Measurements from ENCODE around the gene SMARCAL1.

Gene SMARCAL1

DNA sequence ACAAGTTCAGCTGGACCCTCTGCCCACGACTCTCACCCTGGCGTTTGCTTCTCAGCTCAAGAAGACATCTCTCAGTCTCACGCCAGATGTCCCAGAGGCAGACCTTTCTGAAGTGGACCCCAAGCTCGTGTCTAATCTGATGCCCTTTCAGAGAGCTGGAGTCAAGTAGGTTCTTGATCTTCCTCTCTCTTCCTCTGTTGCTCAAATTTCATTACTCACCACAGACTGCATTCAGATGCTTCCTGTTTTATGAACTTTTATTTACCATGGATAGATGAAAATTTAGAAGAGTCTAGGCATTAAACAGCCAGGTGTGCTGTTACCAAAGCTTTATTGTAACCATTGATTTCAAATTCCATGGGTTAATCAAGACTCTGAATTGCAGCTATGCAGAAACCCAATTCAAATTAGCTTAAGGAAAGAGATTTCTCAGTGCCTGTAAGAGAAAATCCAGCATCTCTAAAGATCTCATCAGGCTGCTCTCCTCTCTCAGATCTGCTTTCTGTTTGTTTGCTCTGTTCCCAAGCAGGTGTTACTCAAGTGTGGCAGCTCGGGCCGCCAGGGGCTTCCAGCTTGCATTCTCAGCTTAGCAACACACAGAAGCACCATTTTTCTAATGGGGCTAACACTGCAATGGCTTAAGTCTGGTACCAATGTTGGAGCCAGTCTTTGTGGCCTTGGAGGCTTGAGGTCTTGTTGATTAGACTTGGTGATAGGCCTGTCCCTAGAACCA lies 16.5 kb downstream of the SMARCAL1 start:
- no peak for DNase-seq (ENCODE audit: low spot score)

- no peak for DNase-seq (ENCODE audit: low spot score)
Measured at GRCh38 chr2:216429428-216429827, 17.1 kb downstream of the SMARCAL1 start.

- no peak for DNase-seq (ENCODE audit: low spot score)
Measured at GRCh38 chr2:216430811-216431530, 18.7 kb downstream of the SMARCAL1 start.

- DNase-seq (ENCODE audit: low spot score): peak; percentile 70
Measured at GRCh38 chr2:216431531-216431856, 19.2 kb downstream of the SMARCAL1 start.

DNA sequence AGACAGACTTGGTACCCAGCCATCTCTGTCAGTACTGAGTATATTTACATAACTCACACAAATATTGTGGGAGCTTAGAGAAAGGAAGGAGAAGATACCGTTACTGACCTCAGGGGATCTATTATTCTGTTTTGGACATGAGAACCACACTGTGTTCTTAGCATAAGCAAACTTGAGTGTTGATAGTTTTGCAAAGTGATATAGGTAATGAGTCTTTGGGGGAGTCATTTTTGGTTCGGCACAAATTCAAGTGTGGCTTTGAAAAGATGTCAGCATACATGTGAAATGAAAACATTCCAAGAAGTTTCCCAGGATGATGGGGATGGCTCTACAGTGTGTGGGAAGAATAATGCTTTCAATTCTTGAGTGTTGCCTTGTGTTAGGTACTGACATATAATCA lies 24.1 kb downstream of the SMARCAL1 start:
- DNase-seq (ENCODE audit: low spot score): no peak

GRCh38 chr2:216441308-216442010 lies 29.2 kb downstream of the SMARCAL1 start:
- DNase-seq (ENCODE audit: low spot score): no peak

GRCh38 chr2:216445501-216445900 lies 33.2 kb downstream of the SMARCAL1 start:
- no peak for DNase-seq (ENCODE audit: low spot score)

GRCh38 chr2:216446343-216446742 lies 34.1 kb downstream of the SMARCAL1 start:
- no peak for DNase-seq (ENCODE audit: low spot score)

- no peak for DNase-seq (ENCODE audit: low spot score)
Measured at GRCh38 chr2:216447293-216447692, 35.0 kb downstream of the SMARCAL1 start.

- DNase-seq (ENCODE audit: low spot score): no peak
Measured at GRCh38 chr2:216448829-216449228, 36.5 kb downstream of the SMARCAL1 start.

GRCh38 chr2:216450346-216450745 lies 38.1 kb downstream of the SMARCAL1 start:
- no peak for DNase-seq (ENCODE audit: low spot score)

DNA sequence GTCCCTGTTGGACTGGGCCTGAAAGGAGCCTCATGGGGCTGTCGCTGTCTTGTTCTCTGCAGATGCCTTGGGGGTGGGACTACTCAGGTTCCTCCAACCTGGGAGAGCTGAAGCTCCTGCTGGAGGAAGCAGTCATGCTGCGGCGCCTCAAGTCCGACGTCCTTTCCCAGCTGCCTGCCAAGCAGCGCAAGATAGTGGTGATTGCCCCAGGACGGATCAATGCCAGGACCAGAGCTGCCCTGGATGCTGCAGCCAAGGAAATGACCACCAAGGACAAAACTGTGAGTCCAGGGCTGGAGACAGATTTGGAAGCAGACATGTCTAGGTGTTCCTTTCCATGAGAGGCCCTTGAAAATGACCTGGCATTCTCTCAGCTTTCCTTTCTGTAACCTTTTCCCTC lies 38.5 kb downstream of the SMARCAL1 start:
- DNase-seq (ENCODE audit: low spot score): no peak

DNA sequence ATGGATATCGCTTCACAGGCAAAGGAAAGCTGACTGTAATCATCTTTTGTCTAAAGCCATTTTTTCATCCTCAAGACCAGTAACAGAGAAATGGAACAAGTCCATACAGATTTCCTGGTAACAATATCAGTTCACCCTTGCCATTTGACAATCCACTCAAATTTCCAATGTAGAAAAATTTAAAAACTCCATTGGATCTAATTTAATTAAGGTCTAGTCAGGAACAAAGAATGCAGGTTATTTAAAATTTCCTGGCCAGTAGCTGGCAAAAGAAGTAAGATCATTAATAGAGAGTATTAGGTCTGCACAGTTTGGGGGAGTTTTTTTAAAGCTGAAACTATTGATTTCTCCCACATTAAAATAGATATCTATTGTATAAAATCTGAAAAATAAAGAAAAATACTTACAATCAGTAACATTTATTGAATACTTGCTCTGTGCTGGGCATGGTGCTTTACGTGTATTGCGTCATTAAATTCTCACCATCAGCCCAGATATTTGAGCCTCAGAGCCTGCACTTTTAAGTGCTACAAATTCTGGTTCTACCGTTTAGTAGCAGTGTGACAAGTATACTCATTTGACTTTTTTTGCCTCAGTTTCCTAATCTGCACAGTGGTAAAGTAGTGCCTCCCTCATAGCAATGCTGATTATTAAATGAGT lies 41.8 kb downstream of the SMARCAL1 start:
- no peak for DNase-seq (ENCODE audit: low spot score)

DNA sequence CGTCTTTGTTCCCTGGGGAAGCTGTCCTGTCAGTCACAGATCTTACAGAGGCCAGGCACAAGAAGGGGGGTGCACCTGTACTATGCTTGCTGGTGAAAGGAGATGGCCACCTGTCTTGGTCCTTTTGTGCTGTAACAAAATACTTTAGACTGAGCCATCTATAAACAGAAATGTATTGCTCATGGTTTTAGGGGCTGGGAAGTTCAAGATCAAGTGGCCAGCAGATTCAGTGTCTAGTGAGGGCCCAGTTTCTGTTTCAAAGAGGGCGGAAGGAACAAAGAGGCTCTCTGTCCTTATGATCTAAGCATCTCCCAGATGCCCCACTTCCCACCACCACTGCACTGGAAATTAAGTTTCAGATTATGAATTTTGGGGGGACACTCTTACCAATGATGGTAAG lies 50.9 kb downstream of the SMARCAL1 start:
- no peak for DNase-seq (ENCODE audit: low spot score)

DNA sequence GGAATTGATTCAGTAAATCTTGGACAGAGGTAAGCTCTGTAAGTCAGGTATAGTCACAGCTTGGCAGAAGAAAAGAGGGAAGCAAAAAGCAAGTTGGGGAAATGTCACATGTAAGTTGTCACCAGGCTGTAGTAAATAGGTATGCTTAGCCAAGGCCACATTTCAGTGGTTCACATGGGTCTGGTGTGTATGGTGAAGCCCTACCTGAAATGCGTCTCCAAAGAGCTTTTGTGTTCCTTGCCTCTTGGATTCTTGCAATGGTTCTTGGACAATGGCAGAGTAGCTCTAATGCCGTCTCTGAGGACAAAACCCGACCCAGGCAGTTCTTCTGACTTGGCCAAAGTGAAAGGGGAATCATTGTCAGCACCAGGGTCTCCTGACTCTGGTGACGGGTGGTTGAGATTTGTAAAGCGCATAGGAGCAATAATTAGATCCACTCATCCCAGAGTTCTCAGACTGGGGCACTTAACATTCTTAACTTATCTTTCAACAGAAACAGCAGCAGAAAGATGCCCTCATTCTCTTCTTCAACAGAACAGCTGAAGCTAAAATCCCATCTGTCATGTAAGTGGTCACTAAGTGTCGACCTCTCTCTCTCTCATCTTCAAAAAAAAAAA lies 51.9 kb downstream of the SMARCAL1 start:
- no peak for DNase-seq (ENCODE audit: low spot score)

DNA sequence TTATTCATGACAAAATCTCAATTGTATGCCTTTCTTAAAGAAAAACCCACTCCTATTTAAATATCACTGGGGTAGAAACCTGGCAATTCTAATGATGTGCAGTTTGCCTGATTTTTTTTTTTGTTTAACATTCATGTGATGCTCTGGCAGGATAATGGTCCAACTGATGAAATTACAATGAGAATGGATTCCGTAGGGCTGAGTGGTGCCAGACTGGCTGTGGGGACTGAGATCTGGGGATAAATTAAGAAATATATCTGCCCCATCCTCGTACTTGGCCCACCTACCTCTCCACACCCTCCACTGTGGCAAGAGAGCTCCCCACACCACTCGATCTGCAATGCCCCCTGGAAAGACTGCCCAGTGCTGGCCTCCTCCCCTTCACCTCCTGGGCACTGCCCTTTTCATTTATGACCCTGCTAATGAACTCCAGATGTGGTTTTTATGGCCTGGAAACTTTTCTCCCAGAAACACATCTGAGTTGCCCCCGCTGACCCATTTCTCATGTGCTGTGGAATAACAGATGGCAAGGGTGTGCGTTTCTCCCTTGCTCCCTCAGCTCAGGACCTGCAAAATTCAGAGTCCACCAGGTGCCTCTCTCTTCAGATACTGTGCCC lies 53.4 kb downstream of the SMARCAL1 start:
- DNase-seq (ENCODE audit: low spot score): no peak

DNA sequence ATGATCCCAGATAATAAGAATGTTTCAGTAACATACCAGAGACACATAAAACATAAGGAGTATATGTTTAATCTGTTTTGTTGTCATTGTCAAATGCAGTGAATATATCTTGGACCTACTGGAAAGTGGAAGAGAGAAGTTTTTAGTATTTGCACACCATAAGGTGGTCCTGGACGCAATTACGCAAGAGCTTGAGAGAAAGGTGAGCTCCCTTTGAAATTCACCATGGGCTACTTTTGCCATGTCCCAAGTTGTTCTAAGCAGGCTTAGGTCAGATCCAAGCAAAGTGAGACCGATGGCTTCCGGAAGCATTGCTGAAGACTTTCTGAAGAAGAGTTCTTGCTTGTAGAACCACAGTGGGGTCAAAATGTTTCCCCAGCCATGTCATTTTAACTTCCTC lies 55.6 kb downstream of the SMARCAL1 start:
- DNase-seq (ENCODE audit: low spot score): no peak

GRCh38 chr2:216469661-216470060 lies 57.4 kb downstream of the SMARCAL1 start:
- DNase-seq (ENCODE audit: low spot score): no peak

- DNase-seq (ENCODE audit: low spot score): no peak
Measured at GRCh38 chr2:216473187-216473586, 60.9 kb downstream of the SMARCAL1 start.

- no peak for DNase-seq (ENCODE audit: low spot score)
Measured at GRCh38 chr2:216474925-216475670, 62.8 kb downstream of the SMARCAL1 start.

GRCh38 chr2:216475767-216476166 lies 63.5 kb downstream of the SMARCAL1 start:
- no peak for DNase-seq (ENCODE audit: low spot score)

Data from putamen (tissue), 1 donor.